Astrocyte of the spinal cord (primary cell): Measurements from ENCODE around the gene ZNF441.
A peak's percentile ranks its signal among the peaks of the same experiment; 100 is the strongest.
"Not testable (repeated sequence)": the region's sequence is repeated elsewhere in the genome, so short reads cannot be mapped to it uniquely, and the experiment has no call there.

ENCODE experiments used
- DNase-seq: peaks from one replicate; pipeline ENCODE4 v3.0.0; 2011; ENCODE audit warnings: low read depth, low spot score
- H3K4me3 ChIP-seq: 2 replicates; pipeline ENCODE4 v1.5.1; 2011; ENCODE audit warnings: low read depth, mild to moderate bottlenecking, low read length, moderate library complexity
- CTCF ChIP-seq: IDR thresholded peaks from 2 replicates; pipeline ENCODE4 v1.5.1; 2012; ENCODE audit warnings: low read depth, mild to moderate bottlenecking, low read length, inconsistent platforms
- in situ Hi-C: cut with HindIII; loops from 2 replicates; pipeline ENCODE4 v1.10.0; 2017; ENCODE audit warnings: low sequenced_read_pairs

The ZNF441 gene

GRCh38 chr19:11814700-11815035, 47.9 kb downstream of the ZNF441 start:
- H3K4me3 ChIP-seq: peak overlapping the region; percentile 69
- in situ Hi-C loops: no loop called here
- TF ChIP-seq CTCF: no peak
- DNase-seq: peak; percentile 26

GRCh38 chr19:11821474-11822109, 54.8 kb downstream of the ZNF441 start:
- in situ Hi-C loops: no loop called here
- no peak overlapping the region for H3K4me3 ChIP-seq
- TF ChIP-seq CTCF: no peak
- no peak for DNase-seq

GRCh38 chr19:11828957-11829876, 62.4 kb downstream of the ZNF441 start:
- in situ Hi-C loops, H3K4me3 ChIP-seq, DNase-seq: not testable (repeated sequence)

GRCh38 chr19:11832253-11832912, 65.6 kb downstream of the ZNF441 start:
- in situ Hi-C loops: no loop called here
- TF ChIP-seq CTCF: no peak
- DNase-seq: no peak
- H3K4me3 ChIP-seq: no peak overlapping the region

- in situ Hi-C loops: no loop called here
- TF ChIP-seq CTCF: no peak
- no peak for DNase-seq
- H3K4me3 ChIP-seq: no peak overlapping the region
Observed at GRCh38 chr19:11833541-11833940, 66.7 kb downstream of the ZNF441 start.
